ENCODE data around the gene ARPP21. TPM values are rescaled to one million over a fixed set of nuclear protein-coding genes. Genes with fewer than 3 reads are reported as not detected.
A peak's percentile ranks its signal among the peaks of the same experiment; 100 is the strongest.

Gene ARPP21
- polyA plus RNA-seq, 6 donors from 2014 or later = 0.82 to 1.4 TPM; not detected in 4

GRCh38 chr3:35761311-35761710 lies 122.0 kb downstream of the ARPP21 start:
- ATAC-seq (ENCODE audit: low read depth in 2 of 2) (no peak), DNase-seq (no peak)
- no peaks in the 10 kb centered on the region for H3K9me3 Mint-ChIP-seq
- no peak overlapping the region for H3K27ac Mint-ChIP-seq
- H3K27me3 Mint-ChIP-seq = no peaks in the 10 kb centered on the region
- no peak overlapping the region for H3K4me3 Mint-ChIP-seq
- H3K36me3 Mint-ChIP-seq = no peaks in the 10 kb centered on the region
- no peaks in the 10 kb centered on the region for H3K4me1 Mint-ChIP-seq

- ATAC-seq (ENCODE audit: low read depth in 2 of 2) (no peak), DNase-seq (no peak)
- H3K36me3 Mint-ChIP-seq = no peaks in the 10 kb centered on the region
- H3K4me3 Mint-ChIP-seq = no peak overlapping the region
- no peaks in the 10 kb centered on the region for H3K27me3 Mint-ChIP-seq
- no peaks in the 10 kb centered on the region for H3K9me3 Mint-ChIP-seq
- H3K4me1 Mint-ChIP-seq = peaks cover 0 to 5% (median 0%) of the 10 kb centered on the region in 3 donors
- H3K27ac Mint-ChIP-seq = no peak overlapping the region
These were observed 133.2 kb downstream of the ARPP21 start for GRCh38 chr3:35772381-35773015.

GRCh38 chr3:35773417-35773816 lies 134.1 kb downstream of the ARPP21 start:
- Mint-ChIP-seq H3K27me3 (no peaks in the 10 kb centered on the region), H3K27ac (no peak overlapping the region), H3K4me1 (no peaks in the 10 kb centered on the region), H3K9me3 (no peaks in the 10 kb centered on the region), H3K36me3 (no peaks in the 10 kb centered on the region), H3K4me3 (no peak overlapping the region)
- no peak for ATAC-seq (ENCODE audit: low read depth in 2 of 2)
- no peak for DNase-seq

- Mint-ChIP-seq H3K9me3 (no peaks in the 10 kb centered on the region), H3K27ac (no peak overlapping the region), H3K4me1 (no peaks in the 10 kb centered on the region), H3K27me3 (no peaks in the 10 kb centered on the region), H3K4me3 (no peak overlapping the region), H3K36me3 (no peaks in the 10 kb centered on the region)
- ATAC-seq (ENCODE audit: low read depth in 2 of 2) = no peak
- no peak for DNase-seq
These were observed 137.0 kb downstream of the ARPP21 start for GRCh38 chr3:35776346-35776745.

GRCh38 chr3:35777065-35777464 lies 137.7 kb downstream of the ARPP21 start:
- Mint-ChIP-seq H3K27me3 (no peaks in the 10 kb centered on the region), H3K9me3 (no peaks in the 10 kb centered on the region), H3K4me3 (no peak overlapping the region), H3K4me1 (no peaks in the 10 kb centered on the region), H3K36me3 (no peaks in the 10 kb centered on the region), H3K27ac (no peak overlapping the region)
- ATAC-seq (ENCODE audit: low read depth in 2 of 2) = no peak
- no peak for DNase-seq

- H3K36me3 Mint-ChIP-seq = no peaks in the 10 kb centered on the region
- no peak overlapping the region for H3K4me3 Mint-ChIP-seq
- no peak for ATAC-seq (ENCODE audit: low read depth in 2 of 2)
- H3K27me3 Mint-ChIP-seq = no peaks in the 10 kb centered on the region
- no peak overlapping the region for H3K27ac Mint-ChIP-seq
- no peaks in the 10 kb centered on the region for H3K4me1 Mint-ChIP-seq
- no peak for DNase-seq
- no peaks in the 10 kb centered on the region for H3K9me3 Mint-ChIP-seq
These were observed 138.5 kb downstream of the ARPP21 start for GRCh38 chr3:35777563-35778554.

GRCh38 chr3:35779611-35780010 lies 140.3 kb downstream of the ARPP21 start:
- DNase-seq (no peak), ATAC-seq (ENCODE audit: low read depth in 2 of 2) (no peak)
- H3K9me3 Mint-ChIP-seq = peaks cover 0 to 1% (median 0%) of the 10 kb centered on the region in 7 donors
- no peak overlapping the region for H3K4me3 Mint-ChIP-seq
- no peaks in the 10 kb centered on the region for H3K36me3 Mint-ChIP-seq
- H3K27ac Mint-ChIP-seq = no peak overlapping the region
- peaks cover 0 to under 1% (median 0%) of the 10 kb centered on the region in 3 donors for H3K4me1 Mint-ChIP-seq
- no peaks in the 10 kb centered on the region for H3K27me3 Mint-ChIP-seq

- H3K27me3 Mint-ChIP-seq = no peaks in the 10 kb centered on the region
- H3K9me3 Mint-ChIP-seq = peaks cover 0 to 1% (median 0%) of the 10 kb centered on the region in 7 donors
- no peaks in the 10 kb centered on the region for H3K36me3 Mint-ChIP-seq
- ATAC-seq (ENCODE audit: low read depth in 2 of 2) (no peak), DNase-seq (no peak)
- no peak overlapping the region for H3K4me3 Mint-ChIP-seq
- H3K4me1 Mint-ChIP-seq = peaks cover 8 to 12% (median 9%) of the 10 kb centered on the region in 3 donors
- no peak overlapping the region for H3K27ac Mint-ChIP-seq
These were observed 141.5 kb downstream of the ARPP21 start for GRCh38 chr3:35780800-35781199.

GRCh38 chr3:35781558-35781957 lies 142.2 kb downstream of the ARPP21 start:
- Mint-ChIP-seq H3K9me3 (peaks cover 0 to 1% (median 0%) of the 10 kb centered on the region in 7 donors), H3K36me3 (no peaks in the 10 kb centered on the region), H3K4me3 (no peak overlapping the region), H3K27me3 (no peaks in the 10 kb centered on the region), H3K27ac (no peak overlapping the region), H3K4me1 (peaks cover 9 to 16% (median 15%) of the 10 kb centered on the region in 3 donors)
- no peak for DNase-seq
- no peak for ATAC-seq (ENCODE audit: low read depth in 2 of 2)

- peaks cover 0 to 1% (median 0%) of the 10 kb centered on the region in 7 donors for H3K9me3 Mint-ChIP-seq
These were observed 143.0 kb downstream of the ARPP21 start for GRCh38 chr3:35782355-35782754.

GRCh38 chr3:35784169-35784568 lies 144.8 kb downstream of the ARPP21 start:
- Mint-ChIP-seq H3K36me3 (no peaks in the 10 kb centered on the region), H3K9me3 (peaks cover 0 to 1% (median 0%) of the 10 kb centered on the region in 7 donors)

More at GRCh38 chr3:35782355-35782754, 143.0 kb downstream of the ARPP21 start:
- Mint-ChIP-seq H3K4me1 (peaks cover 9 to 16% (median 15%) of the 10 kb centered on the region in 3 donors), H3K27me3 (no peaks in the 10 kb centered on the region), H3K4me3 (no peak overlapping the region), H3K27ac (no peak overlapping the region), H3K36me3 (no peaks in the 10 kb centered on the region)
- no peak for DNase-seq
- ATAC-seq (ENCODE audit: low read depth in 2 of 2) = no peak

GRCh38 chr3:35785234-35785888 lies 146.0 kb downstream of the ARPP21 start:
- H3K36me3 Mint-ChIP-seq = no peaks in the 10 kb centered on the region
- peak overlapping the region in 4 of 8 donors; percentile 30 to 59 (median 53) for H3K4me3 Mint-ChIP-seq
- peak; percentile 33 for DNase-seq
- H3K27me3 Mint-ChIP-seq = no peaks in the 10 kb centered on the region
- peaks cover 0 to 1% (median 0%) of the 10 kb centered on the region in 7 donors for H3K9me3 Mint-ChIP-seq
- H3K4me1 Mint-ChIP-seq = peaks cover 9 to 16% (median 15%) of the 10 kb centered on the region in 3 donors
- ATAC-seq (ENCODE audit: low read depth in 2 of 2) = peak; percentile 83 to 95
- H3K27ac Mint-ChIP-seq = peak overlapping the region in 5 of 6 donors; percentile 30 to 94 (median 75)

More at GRCh38 chr3:35784169-35784568, 144.8 kb downstream of the ARPP21 start:
- no peak for ATAC-seq (ENCODE audit: low read depth in 2 of 2)
- no peak overlapping the region for H3K4me3 Mint-ChIP-seq
- peaks cover 9 to 16% (median 15%) of the 10 kb centered on the region in 3 donors for H3K4me1 Mint-ChIP-seq
- no peaks in the 10 kb centered on the region for H3K27me3 Mint-ChIP-seq
- H3K27ac Mint-ChIP-seq = no peak overlapping the region
- no peak for DNase-seq

- H3K27ac Mint-ChIP-seq = no peak overlapping the region
- no peak overlapping the region for H3K4me3 Mint-ChIP-seq
- H3K4me1 Mint-ChIP-seq = peaks cover 9 to 16% (median 15%) of the 10 kb centered on the region in 3 donors
- DNase-seq = no peak
- H3K9me3 Mint-ChIP-seq = peaks cover 0 to under 1% (median 0%) of the 10 kb centered on the region in 7 donors
- ATAC-seq (ENCODE audit: low read depth in 2 of 2) = no peak
- H3K27me3 Mint-ChIP-seq = no peaks in the 10 kb centered on the region
- H3K36me3 Mint-ChIP-seq = no peaks in the 10 kb centered on the region
These were observed 148.6 kb downstream of the ARPP21 start for GRCh38 chr3:35787936-35788335.
